ENCODE measurements around the gene SLC9A9. TPM values are rescaled to one million over a fixed set of nuclear protein-coding genes. Genes with fewer than 3 reads are reported as not detected.

SLC9A9 gene
- total RNA-seq, 4 donors from 2014 or later = 10.1 to 27.2 (median 16.7) TPM

GRCh38 chr3:143419611-143420010, 428.7 kb downstream of the SLC9A9 start:
- no peak overlapping the region for H3K27ac ChIP-seq
- no peaks in the 10 kb centered on the region for H3K9me3 ChIP-seq
- 97 to 100% methylated on average over 3 of the region's 3 CpGs for WGBS, 2 donors (ENCODE audit: low coverage in 1 of 2)
- ATAC-seq = no peak
- no peaks in the 10 kb centered on the region for H3K27me3 ChIP-seq
- TF ChIP-seq POLR2A (IDR thresholded peaks at IDR 0.05) (no peak), POLR2AphosphoS5 (IDR thresholded peaks at IDR 0.05) (no peak), CTCF (IDR thresholded peaks at IDR 0.05) (no peak), EP300 (IDR thresholded peaks at IDR 0.05) (no peak)
- H3K4me1 ChIP-seq = no peaks in the 10 kb centered on the region
- H3K4me3 ChIP-seq = no peak overlapping the region
- no peaks in the 10 kb centered on the region for H3K36me3 ChIP-seq

GRCh38 chr3:143418391-143418790, 429.9 kb downstream of the SLC9A9 start:
- H3K27me3 ChIP-seq = no peaks in the 10 kb centered on the region
- no peaks in the 10 kb centered on the region for H3K4me1 ChIP-seq
- no peaks in the 10 kb centered on the region for H3K9me3 ChIP-seq
- no peak overlapping the region for H3K27ac ChIP-seq
- TF ChIP-seq POLR2AphosphoS5 (IDR thresholded peaks at IDR 0.05) = no peak
- TF ChIP-seq CTCF (IDR thresholded peaks at IDR 0.05) = no peak
- no peak for TF ChIP-seq POLR2A (IDR thresholded peaks at IDR 0.05)
- TF ChIP-seq EP300 (IDR thresholded peaks at IDR 0.05) = no peak
- H3K36me3 ChIP-seq = no peaks in the 10 kb centered on the region
- H3K4me3 ChIP-seq = no peak overlapping the region
- 75 to 100% methylated on average over 1 to 3 of the region's 3 CpGs for WGBS, 2 donors (ENCODE audit: low coverage in 1 of 2)
- ATAC-seq = no peak

- Histone ChIP-seq H3K27ac (no peak overlapping the region), H3K9me3 (no peaks in the 10 kb centered on the region), H3K27me3 (no peaks in the 10 kb centered on the region), H3K4me3 (no peak overlapping the region), H3K4me1 (no peaks in the 10 kb centered on the region), H3K36me3 (no peaks in the 10 kb centered on the region)
- WGBS, 2 donors (ENCODE audit: low coverage in 1 of 2) = 92% methylated on average over 2 of the region's 2 CpGs
- TF ChIP-seq CTCF (IDR thresholded peaks at IDR 0.05) = no peak
- TF ChIP-seq EP300 (IDR thresholded peaks at IDR 0.05) = no peak
- TF ChIP-seq POLR2AphosphoS5 (IDR thresholded peaks at IDR 0.05) = no peak
- TF ChIP-seq POLR2A (IDR thresholded peaks at IDR 0.05) = no peak
- no peak for ATAC-seq
Measured at GRCh38 chr3:143416229-143416628, 432.0 kb downstream of the SLC9A9 start.

GRCh38 chr3:143414571-143415253, 433.6 kb downstream of the SLC9A9 start:
- no peak for ATAC-seq
- no peaks in the 10 kb centered on the region for H3K36me3 ChIP-seq

GRCh38 chr3:143413372-143413771, 434.9 kb downstream of the SLC9A9 start:
- no peak for ATAC-seq
- WGBS, 2 donors (ENCODE audit: low coverage in 1 of 2) = 80 to 93% methylated on average over 3 to 4 of the region's 4 CpGs

More at GRCh38 chr3:143414571-143415253, 433.6 kb downstream of the SLC9A9 start:
- 50 to 72% methylated on average over 1 to 2 of the region's 2 CpGs for WGBS, 2 donors (ENCODE audit: low coverage in 1 of 2)
- no peak for TF ChIP-seq POLR2AphosphoS5 (IDR thresholded peaks at IDR 0.05)
- no peak for TF ChIP-seq POLR2A (IDR thresholded peaks at IDR 0.05)
- Histone ChIP-seq H3K4me1 (no peaks in the 10 kb centered on the region), H3K27me3 (no peaks in the 10 kb centered on the region), H3K4me3 (no peak overlapping the region), H3K27ac (no peak overlapping the region), H3K9me3 (no peaks in the 10 kb centered on the region)

GRCh38 chr3:143412084-143412483, 436.2 kb downstream of the SLC9A9 start:
- Histone ChIP-seq H3K9me3 (no peaks in the 10 kb centered on the region), H3K4me3 (no peak overlapping the region), H3K27ac (no peak overlapping the region), H3K36me3 (no peaks in the 10 kb centered on the region), H3K27me3 (no peaks in the 10 kb centered on the region), H3K4me1 (no peaks in the 10 kb centered on the region)
- TF ChIP-seq CTCF (IDR thresholded peaks at IDR 0.05) = no peak
- TF ChIP-seq POLR2AphosphoS5 (IDR thresholded peaks at IDR 0.05) = no peak
- TF ChIP-seq POLR2A (IDR thresholded peaks at IDR 0.05) = no peak
- no peak for ATAC-seq
- 71 to 78% methylated on average over 1 to 2 of the region's 3 CpGs for WGBS, 2 donors (ENCODE audit: low coverage in 1 of 2)

More at GRCh38 chr3:143413372-143413771, 434.9 kb downstream of the SLC9A9 start:
- no peak overlapping the region for H3K4me3 ChIP-seq
- no peaks in the 10 kb centered on the region for H3K9me3 ChIP-seq
- H3K27me3 ChIP-seq = no peaks in the 10 kb centered on the region
- no peaks in the 10 kb centered on the region for H3K4me1 ChIP-seq
- H3K36me3 ChIP-seq = no peaks in the 10 kb centered on the region
- H3K27ac ChIP-seq = no peak overlapping the region
- TF ChIP-seq EP300 (IDR thresholded peaks at IDR 0.05) = no peak
- no peak for TF ChIP-seq POLR2AphosphoS5 (IDR thresholded peaks at IDR 0.05)

Data from gastroesophageal sphincter (tissue), 4 donors.